ENCODE results near the gene DRAM2.

- TF ChIP-seq, protein P1, sequence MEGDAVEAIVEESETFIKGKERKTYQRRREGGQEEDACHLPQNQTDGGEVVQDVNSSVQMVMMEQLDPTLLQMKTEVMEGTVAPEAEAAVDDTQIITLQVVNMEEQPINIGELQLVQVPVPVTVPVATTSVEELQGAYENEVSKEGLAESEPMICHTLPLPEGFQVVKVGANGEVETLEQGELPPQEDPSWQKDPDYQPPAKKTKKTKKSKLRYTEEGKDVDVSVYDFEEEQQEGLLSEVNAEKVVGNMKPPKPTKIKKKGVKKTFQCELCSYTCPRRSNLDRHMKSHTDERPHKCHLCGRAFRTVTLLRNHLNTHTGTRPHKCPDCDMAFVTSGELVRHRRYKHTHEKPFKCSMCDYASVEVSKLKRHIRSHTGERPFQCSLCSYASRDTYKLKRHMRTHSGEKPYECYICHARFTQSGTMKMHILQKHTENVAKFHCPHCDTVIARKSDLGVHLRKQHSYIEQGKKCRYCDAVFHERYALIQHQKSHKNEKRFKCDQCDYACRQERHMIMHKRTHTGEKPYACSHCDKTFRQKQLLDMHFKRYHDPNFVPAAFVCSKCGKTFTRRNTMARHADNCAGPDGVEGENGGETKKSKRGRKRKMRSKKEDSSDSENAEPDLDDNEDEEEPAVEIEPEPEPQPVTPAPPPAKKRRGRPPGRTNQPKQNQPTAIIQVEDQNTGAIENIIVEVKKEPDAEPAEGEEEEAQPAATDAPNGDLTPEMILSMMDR (IDR thresholded peaks at IDR 0.05) = no peak
- TF ChIP-seq POLR2AphosphoS5 (IDR thresholded peaks at IDR 0.05) = no peak
Measured at GRCh38 chr1:111157431-111157830, 17.5 kb upstream of the DRAM2 start.
